ENCODE data around the gene PPT1.

GRCh38 chr1:40114400-40114799, 17.3 kb upstream of the PPT1 start:
- TF ChIP-seq EZH2 (optimal IDR thresholded peaks at IDR 0.05; ENCODE audit: low read depth, low read length) (no peak), CTCF (IDR thresholded peaks at IDR 0.05; ENCODE audit: low read length) (no peak)
